PFSK-1 (cell line): Measurements from ENCODE around the gene GATD1.

ENCODE experiments used
- FOXP2 ChIP-seq: optimal IDR thresholded peaks from 2 replicates; pipeline ENCODE3; 2011; ENCODE audit warnings: borderline replicate concordance, control low read depth, inconsistent platforms; ENCODE audit not compliant: insufficient read depth; ENCODE audit errors: extremely low read length, extremely low read depth
- POLR2AphosphoS5 ChIP-seq: IDR thresholded peaks from 2 replicates; pipeline ENCODE4 v1.6.1; 2012; ENCODE audit warnings: low read depth, mild to moderate bottlenecking, control low read depth, low read length, moderate library complexity
- SIN3A ChIP-seq: IDR thresholded peaks from 2 replicates; pipeline ENCODE4 v1.6.1; 2012; ENCODE audit warnings: mild to moderate bottlenecking, low read length, moderate library complexity, borderline replicate concordance; ENCODE audit not compliant: insufficient read depth
- TAF1 ChIP-seq: IDR thresholded peaks from 2 replicates; pipeline ENCODE4 v1.6.1; 2012; ENCODE audit warnings: low read length, control low read depth, borderline replicate concordance; ENCODE audit not compliant: insufficient read depth
- TF ChIP-seq, protein P1 (sequence below), 2 experiments: IDR thresholded peaks; 2 replicates each; pipeline versions ENCODE4 v1.6.1 to v1.8.0; 2011 to 2012; ENCODE audit warnings: low read depth in 2 of 2, low read length in 2 of 2, control low read depth in 1 of 2, inconsistent platforms in 1 of 2, mild to moderate bottlenecking in 1 of 2, moderate library complexity in 1 of 2; ENCODE audit not compliant: insufficient read depth in 1 of 2

The GATD1 gene

DNA sequence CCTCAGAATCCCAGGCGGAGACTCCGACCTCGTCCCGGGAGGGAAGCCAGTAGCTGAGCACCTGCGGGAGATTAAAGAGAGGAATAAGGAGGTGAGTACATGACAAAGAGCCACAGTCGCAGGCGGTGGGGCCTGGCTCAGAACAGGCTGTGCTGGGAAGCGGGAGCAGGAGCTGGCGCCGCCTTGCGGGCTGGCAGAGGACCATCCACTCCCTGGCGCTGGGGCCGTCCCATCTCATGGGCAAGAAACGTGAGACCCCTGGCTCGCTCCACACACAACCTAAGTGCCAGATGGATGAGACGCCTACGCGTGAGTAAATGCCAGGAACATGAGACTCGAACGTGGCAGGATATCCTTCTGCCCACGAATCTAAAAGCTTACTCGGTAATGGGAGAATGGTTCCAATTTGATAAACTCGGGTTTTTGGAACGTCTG lies 6.3 kb upstream of the GATD1 start:
- TF ChIP-seq, protein P1, sequence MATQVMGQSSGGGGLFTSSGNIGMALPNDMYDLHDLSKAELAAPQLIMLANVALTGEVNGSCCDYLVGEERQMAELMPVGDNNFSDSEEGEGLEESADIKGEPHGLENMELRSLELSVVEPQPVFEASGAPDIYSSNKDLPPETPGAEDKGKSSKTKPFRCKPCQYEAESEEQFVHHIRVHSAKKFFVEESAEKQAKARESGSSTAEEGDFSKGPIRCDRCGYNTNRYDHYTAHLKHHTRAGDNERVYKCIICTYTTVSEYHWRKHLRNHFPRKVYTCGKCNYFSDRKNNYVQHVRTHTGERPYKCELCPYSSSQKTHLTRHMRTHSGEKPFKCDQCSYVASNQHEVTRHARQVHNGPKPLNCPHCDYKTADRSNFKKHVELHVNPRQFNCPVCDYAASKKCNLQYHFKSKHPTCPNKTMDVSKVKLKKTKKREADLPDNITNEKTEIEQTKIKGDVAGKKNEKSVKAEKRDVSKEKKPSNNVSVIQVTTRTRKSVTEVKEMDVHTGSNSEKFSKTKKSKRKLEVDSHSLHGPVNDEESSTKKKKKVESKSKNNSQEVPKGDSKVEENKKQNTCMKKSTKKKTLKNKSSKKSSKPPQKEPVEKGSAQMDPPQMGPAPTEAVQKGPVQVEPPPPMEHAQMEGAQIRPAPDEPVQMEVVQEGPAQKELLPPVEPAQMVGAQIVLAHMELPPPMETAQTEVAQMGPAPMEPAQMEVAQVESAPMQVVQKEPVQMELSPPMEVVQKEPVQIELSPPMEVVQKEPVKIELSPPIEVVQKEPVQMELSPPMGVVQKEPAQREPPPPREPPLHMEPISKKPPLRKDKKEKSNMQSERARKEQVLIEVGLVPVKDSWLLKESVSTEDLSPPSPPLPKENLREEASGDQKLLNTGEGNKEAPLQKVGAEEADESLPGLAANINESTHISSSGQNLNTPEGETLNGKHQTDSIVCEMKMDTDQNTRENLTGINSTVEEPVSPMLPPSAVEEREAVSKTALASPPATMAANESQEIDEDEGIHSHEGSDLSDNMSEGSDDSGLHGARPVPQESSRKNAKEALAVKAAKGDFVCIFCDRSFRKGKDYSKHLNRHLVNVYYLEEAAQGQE (IDR thresholded peaks at IDR 0.05; ENCODE audit: insufficient read depth in 1 of 2, low read depth in 2 of 2, low read length in 2 of 2): no peak

DNA sequence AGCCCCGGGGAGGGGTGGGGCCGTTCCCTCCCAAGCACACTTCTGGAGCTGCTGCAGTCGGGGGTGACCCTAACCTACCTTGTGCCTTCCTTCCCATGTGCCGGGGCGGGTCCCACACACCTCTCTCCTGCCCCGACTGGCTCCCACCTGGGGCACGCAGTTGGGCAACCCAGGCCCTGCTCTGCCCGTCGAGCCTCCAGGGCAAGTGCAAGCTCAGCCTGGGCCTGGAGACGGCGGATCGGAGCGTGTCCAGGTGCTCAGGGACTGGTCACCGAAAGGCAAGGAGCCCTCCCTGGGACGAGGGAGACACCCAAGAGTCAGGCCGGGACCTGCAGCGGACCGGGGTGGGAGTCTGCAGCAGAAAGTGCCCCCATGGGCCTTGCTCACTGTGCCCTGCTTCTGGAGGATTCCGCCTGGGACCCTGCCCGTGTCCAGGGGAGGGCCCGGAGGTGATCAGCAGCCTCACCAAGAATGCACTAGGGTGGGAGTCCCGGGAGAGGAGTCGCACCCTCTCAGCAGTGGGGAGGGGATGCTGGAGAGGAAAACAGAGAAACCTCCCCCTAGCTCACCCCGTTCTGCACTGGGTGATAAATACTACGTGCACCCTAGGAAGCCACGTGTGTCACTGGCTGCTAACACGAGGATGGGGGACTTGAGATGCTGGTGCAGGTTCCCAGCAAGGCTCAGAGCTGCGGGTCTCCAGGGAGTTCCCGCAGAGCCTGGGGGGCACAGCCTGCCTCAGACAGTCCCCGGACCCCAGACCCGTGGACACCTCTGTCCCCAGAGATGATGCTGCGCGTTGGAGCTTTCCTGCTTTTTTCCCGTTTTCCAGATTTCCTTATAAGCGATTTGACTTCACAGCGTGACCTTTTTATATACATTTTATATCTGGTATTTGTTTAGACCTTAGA lies 5.2 kb upstream of the GATD1 start:
- TF ChIP-seq TAF1: no peak
- TF ChIP-seq SIN3A: no peak
- TF ChIP-seq FOXP2: no peak
- TF ChIP-seq, protein P1 (IDR thresholded peaks at IDR 0.05; ENCODE audit: insufficient read depth in 1 of 2, low read depth in 2 of 2, low read length in 2 of 2): no peak
- peak; percentile 9; the same call in 1 of the 2 replicates for TF ChIP-seq POLR2AphosphoS5

DNA sequence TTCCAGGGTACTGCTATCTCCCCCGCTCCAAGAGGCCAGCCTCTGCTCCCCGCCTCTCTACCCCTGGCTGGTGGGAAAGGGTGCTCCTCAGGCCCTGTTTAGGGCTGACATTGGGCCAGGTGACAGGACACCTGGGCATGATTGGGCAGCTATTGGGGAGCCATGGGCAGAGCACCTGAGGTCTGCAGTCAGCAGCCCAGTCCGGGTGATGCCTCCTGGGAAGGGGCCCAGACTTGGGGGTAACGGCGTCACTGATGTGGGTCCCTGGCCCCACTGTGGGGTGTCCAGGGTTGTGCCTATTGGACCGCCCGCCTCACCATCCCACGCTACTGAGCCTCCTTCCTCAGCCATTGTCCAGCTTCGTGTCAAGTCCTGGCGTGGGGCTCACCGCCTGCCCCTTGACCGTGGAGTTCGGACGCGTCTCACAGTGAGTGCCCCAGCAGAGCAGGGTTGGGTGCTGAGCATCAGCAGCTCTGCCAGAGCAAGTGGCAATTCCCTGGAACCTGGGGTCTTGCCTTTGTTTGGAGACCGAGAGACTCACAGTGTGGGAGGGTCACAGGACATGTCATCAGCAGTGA lies 2.8 kb upstream of the GATD1 start:
- TF ChIP-seq, protein P1 (IDR thresholded peaks at IDR 0.05; ENCODE audit: insufficient read depth in 1 of 2, low read depth in 2 of 2, low read length in 2 of 2): no peak
- no peak for TF ChIP-seq SIN3A

DNA sequence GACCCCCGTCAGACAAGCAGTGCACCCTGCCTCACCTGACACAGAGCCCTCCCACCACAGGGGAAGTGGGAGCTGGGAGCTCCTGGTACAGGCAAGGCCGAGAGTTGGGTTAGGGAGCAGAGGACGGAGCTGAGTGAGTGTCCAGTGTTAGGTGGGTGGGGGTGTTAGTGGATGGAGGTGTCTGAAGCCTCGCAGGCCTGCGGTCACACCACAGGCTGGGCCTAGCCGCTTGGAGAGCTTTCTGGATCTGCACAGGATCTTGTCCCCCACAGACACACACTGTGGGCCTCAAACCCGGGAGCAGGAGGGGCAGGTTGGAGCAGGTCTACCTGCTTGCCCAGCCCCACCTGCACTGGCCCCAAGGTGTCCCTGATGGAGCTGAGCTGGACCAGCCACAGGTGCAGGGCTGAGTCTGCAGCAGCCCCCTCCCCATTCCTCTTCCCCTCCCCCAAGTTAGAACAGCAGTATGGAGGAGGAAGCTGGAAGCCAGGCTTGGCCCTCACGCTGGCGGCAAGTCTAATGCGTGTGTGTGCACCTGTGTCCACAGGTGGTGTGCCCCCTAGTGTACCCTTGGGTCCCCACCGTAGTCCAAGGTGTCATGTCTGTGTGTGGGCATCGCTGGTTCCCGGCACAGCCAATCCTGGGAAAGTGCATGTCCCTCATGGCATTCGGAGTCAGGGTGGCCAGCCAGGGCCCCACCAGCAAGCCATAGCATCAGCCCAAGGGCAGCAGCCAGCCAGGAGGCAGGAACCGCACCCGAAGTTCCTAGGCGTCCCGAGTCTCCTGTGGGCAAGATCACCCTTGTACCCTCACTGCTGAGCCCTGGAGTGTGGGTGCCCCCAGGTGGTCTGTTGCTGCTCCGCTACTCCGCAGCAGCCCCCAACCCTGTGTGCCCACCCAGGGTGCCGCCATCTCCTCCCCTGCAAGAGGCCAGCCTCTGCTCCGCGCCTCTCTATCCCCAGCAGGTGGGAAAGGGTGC lies 2.0 kb upstream of the GATD1 start:
- TF ChIP-seq POLR2AphosphoS5: no peak

DNA sequence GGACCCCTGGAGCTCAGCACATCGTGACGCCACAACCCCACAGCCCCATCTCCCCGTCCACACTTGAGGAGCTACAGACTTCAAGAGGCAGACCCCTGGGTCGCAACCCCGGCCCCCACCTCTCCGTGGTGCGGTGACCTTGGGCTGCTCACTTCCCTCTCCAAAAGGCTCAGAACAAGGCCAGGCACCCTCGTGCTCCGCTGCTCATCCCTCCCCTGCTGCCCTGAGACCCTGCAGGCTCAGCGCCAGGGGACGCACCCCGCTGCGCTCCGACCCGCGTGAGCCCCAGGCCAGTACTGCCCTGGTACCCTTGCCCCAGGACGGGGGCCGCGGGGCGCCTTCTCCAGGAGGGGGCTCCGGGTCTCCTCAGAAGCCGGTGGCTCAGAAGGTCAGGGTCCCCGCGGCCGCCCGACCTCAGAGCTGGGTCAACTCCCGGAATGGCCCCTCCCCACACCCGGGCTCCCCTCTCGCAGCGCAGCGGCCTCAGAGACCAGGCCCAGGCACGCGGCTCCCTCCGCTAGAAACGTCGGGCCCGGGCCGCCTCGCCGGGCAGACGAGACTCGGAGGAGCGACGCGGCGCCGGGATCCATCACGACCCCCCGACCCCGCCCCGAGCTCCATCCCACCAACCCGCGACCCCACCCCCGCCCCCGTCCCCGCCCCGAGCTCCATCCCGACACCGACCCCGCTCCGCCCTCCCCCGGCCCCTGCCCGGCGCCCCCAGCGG lies 563 bp downstream of the GATD1 start:
- no peak for TF ChIP-seq FOXP2
- peak; percentile 19; the same call in 1 of the 2 replicates for TF ChIP-seq SIN3A
- TF ChIP-seq, protein P1 (IDR thresholded peaks at IDR 0.05; ENCODE audit: insufficient read depth in 1 of 2, low read depth in 2 of 2, low read length in 2 of 2): no peak
- TF ChIP-seq POLR2AphosphoS5: no peak; the same call in 1 of the 2 replicates
- TF ChIP-seq TAF1: no peak
